ENCODE measurements around the gene GMPPA. TPM values are rescaled to one million over a fixed set of nuclear protein-coding genes. Genes with fewer than 3 reads are reported as not detected.

Gene GMPPA
- total RNA-seq, 1 experiment from 2014 or later: 51.9 TPM

GRCh38 chr2:219522111-219523030 is 23.7 kb downstream of the GMPPA start:
- TF ChIP-seq USF2 (CRISPR knock-in tag; IDR thresholded peaks at IDR 0.05) (no peak), HMGXB4 (CRISPR knock-in tag; IDR thresholded peaks at IDR 0.05) (0 out of 2 replicates have a peak, but pooled peaks have one; percentile 54), ZNF396 (CRISPR knock-in tag; IDR thresholded peaks at IDR 0.05; ENCODE audit: borderline replicate concordance) (no peak), ZNF423 (CRISPR knock-in tag; IDR thresholded peaks at IDR 0.05) (0 out of 2 replicates have a peak, but pooled peaks have one; percentile 2), SP1 (CRISPR knock-in tag; conservative IDR thresholded peaks at IDR 0.05) (no peak), SMAD3 (CRISPR knock-in tag; IDR thresholded peaks at IDR 0.05; ENCODE audit: borderline replicate concordance) (no peak), ELF4 (CRISPR knock-in tag; IDR thresholded peaks at IDR 0.05; ENCODE audit: low read depth) (no peak), MYBL2 (CRISPR knock-in tag; IDR thresholded peaks at IDR 0.05) (no peak), GTF2I (CRISPR knock-in tag; conservative IDR thresholded peaks at IDR 0.05) (no peak), ESRRA (CRISPR knock-in tag; IDR thresholded peaks at IDR 0.05; ENCODE audit: borderline replicate concordance) (0 out of 2 replicates have a peak, but pooled peaks have one; percentile 21), NR1H2 (CRISPR knock-in tag; IDR thresholded peaks at IDR 0.05) (no peak)
- TF ChIP-seq, protein P1, sequence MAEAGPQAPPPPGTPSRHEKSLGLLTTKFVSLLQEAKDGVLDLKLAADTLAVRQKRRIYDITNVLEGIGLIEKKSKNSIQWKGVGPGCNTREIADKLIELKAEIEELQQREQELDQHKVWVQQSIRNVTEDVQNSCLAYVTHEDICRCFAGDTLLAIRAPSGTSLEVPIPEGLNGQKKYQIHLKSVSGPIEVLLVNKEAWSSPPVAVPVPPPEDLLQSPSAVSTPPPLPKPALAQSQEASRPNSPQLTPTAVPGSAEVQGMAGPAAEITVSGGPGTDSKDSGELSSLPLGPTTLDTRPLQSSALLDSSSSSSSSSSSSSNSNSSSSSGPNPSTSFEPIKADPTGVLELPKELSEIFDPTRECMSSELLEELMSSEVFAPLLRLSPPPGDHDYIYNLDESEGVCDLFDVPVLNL (CRISPR knock-in tag; IDR thresholded peaks at IDR 0.05; ENCODE audit: borderline replicate concordance, low read depth): 0 out of 2 replicates have a peak, but pooled peaks have one; percentile 14
- TF ChIP-seq, protein P2, sequence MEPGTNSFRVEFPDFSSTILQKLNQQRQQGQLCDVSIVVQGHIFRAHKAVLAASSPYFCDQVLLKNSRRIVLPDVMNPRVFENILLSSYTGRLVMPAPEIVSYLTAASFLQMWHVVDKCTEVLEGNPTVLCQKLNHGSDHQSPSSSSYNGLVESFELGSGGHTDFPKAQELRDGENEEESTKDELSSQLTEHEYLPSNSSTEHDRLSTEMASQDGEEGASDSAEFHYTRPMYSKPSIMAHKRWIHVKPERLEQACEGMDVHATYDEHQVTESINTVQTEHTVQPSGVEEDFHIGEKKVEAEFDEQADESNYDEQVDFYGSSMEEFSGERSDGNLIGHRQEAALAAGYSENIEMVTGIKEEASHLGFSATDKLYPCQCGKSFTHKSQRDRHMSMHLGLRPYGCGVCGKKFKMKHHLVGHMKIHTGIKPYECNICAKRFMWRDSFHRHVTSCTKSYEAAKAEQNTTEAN (CRISPR knock-in tag; IDR thresholded peaks at IDR 0.05): no peak
- POLR2A ChIA-PET: interaction anchor here (0.8 to 1.2 kb wide), 3 partner anchors 13 to 30 kb away, joined by 3 read pairs; no protein-coding TSS in a partner anchor
- Mint-ChIP-seq H3K4me1 (peaks cover 66% of the 10 kb centered on the region), H3K36me3 (no peaks in the 10 kb centered on the region), H3K4me3 (peak overlapping the region; percentile 64), H3K9me3 (no peaks in the 10 kb centered on the region), H3K27me3 (ENCODE audit: low read depth) (peaks cover 31% of the 10 kb centered on the region), H3K27ac (peak overlapping the region; percentile 58)
- ATAC-seq: peak; percentile 57
- DNase-seq (ENCODE audit: low spot score): peak; percentile 78
- CTCF ChIA-PET: interaction anchor here (0.5 to 41.3 kb wide), 37 partner anchors 8 to 652 kb away, joined by 3 to 2316 read pairs (median 6); partner anchors contain the start of genes ASIC4, DNPEP, GMPPA and SPEG

GRCh38 chr2:219523031-219523671 is 24.5 kb downstream of the GMPPA start:
- CTCF ChIA-PET: interaction anchor here (0.6 to 41.3 kb wide), 29 partner anchors 8 to 652 kb away, joined by 3 to 2316 read pairs (median 5); partner anchors contain the start of genes ASIC4, DNPEP, GMPPA and SPEG
- Mint-ChIP-seq H3K36me3 (no peaks in the 10 kb centered on the region), H3K4me3 (peak overlapping the region; percentile 71), H3K4me1 (peaks cover 64% of the 10 kb centered on the region), H3K27ac (no peak overlapping the region), H3K27me3 (ENCODE audit: low read depth) (peaks cover 31% of the 10 kb centered on the region), H3K9me3 (no peaks in the 10 kb centered on the region)
- ATAC-seq (peak; percentile 12), DNase-seq (ENCODE audit: low spot score) (peak; percentile 56)
- POLR2A ChIA-PET: interaction anchor here (1.2 kb wide), 1 partner anchor 30 kb away, joined by 3 read pairs; no protein-coding TSS in a partner anchor
- TF ChIP-seq ZNF425 (CRISPR knock-in tag; conservative IDR thresholded peaks at IDR 0.05) (no peak), ATF3 (CRISPR knock-in tag; conservative IDR thresholded peaks at IDR 0.05) (no peak), HMGXB4 (CRISPR knock-in tag; IDR thresholded peaks at IDR 0.05) (0 out of 2 replicates have a peak, but pooled peaks have one; percentile 21), ZNF416 (CRISPR knock-in tag; IDR thresholded peaks at IDR 0.05) (no peak), MXD4 (CRISPR knock-in tag; IDR thresholded peaks at IDR 0.05; ENCODE audit: borderline replicate concordance) (no peak)
- TF ChIP-seq, protein P3, sequence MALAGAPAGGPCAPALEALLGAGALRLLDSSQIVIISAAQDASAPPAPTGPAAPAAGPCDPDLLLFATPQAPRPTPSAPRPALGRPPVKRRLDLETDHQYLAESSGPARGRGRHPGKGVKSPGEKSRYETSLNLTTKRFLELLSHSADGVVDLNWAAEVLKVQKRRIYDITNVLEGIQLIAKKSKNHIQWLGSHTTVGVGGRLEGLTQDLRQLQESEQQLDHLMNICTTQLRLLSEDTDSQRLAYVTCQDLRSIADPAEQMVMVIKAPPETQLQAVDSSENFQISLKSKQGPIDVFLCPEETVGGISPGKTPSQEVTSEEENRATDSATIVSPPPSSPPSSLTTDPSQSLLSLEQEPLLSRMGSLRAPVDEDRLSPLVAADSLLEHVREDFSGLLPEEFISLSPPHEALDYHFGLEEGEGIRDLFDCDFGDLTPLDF (CRISPR knock-in tag; IDR thresholded peaks at IDR 0.05): no peak
